ENCODE results near the gene RPL38. TPM values are rescaled to one million over a fixed set of nuclear protein-coding genes. Genes with fewer than 3 reads are reported as not detected.

RPL38 gene
- total and polyA plus RNA-seq, 2 experiments from 2014 or later, result 286 to 5,312 TPM

DNA sequence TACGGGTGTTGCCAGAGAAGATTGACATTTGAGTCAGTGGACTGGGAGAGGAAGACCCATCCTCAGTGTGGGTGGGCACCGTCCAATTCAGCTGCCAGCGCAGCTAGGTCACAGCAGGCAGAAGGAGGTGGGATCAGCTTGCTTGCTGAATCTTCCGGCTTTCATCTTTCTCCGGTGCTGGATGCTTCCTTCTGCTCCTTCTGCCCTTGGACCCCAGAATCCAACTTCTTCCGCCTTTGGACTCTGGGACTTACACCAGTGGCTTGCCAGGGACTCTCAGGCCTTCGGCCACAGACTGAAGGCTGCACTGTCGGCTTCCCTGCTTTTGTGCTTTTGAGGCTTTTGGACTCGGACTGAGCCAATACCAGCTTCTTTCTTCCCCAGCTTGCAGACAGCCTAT, 46.1 kb upstream of the RPL38 start:
- H2AFZ ChIP-seq, result no peak overlapping the region
- DNase-seq (ENCODE audit: low spot score), result no peak
- no peaks in the 10 kb centered on the region for H3K36me3 Mint-ChIP-seq (ENCODE audit: low read depth)

More for the DNA sequence above, 46.1 kb upstream of the RPL38 start:
- Histone ChIP-seq H3F3A (replicated peaks; ENCODE audit: low read depth) (no peaks in the 10 kb centered on the region), H3K36me3 (ENCODE audit: insufficient read depth) (no peaks in the 10 kb centered on the region), H3K79me2 (replicated peaks; ENCODE audit: insufficient read depth) (no peaks in the 10 kb centered on the region), H3K4me1 (ENCODE audit: insufficient read depth) (no peaks in the 10 kb centered on the region), H3K27me3 (ENCODE audit: insufficient read depth) (no peaks in the 10 kb centered on the region), H3K4me3 (no peak overlapping the region), H4K20me1 (replicated peaks; ENCODE audit: insufficient read depth) (no peaks in the 10 kb centered on the region), H3K27ac (ENCODE audit: low read depth) (no peak overlapping the region), H3K4me2 (no peak overlapping the region), H3K9me2 (ENCODE audit: insufficient read depth) (no peaks in the 10 kb centered on the region; the same call in 1 of the 2 replicates)
- TF ChIP-seq, protein P1, sequence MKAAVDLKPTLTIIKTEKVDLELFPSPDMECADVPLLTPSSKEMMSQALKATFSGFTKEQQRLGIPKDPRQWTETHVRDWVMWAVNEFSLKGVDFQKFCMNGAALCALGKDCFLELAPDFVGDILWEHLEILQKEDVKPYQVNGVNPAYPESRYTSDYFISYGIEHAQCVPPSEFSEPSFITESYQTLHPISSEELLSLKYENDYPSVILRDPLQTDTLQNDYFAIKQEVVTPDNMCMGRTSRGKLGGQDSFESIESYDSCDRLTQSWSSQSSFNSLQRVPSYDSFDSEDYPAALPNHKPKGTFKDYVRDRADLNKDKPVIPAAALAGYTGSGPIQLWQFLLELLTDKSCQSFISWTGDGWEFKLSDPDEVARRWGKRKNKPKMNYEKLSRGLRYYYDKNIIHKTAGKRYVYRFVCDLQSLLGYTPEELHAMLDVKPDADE (IDR thresholded peaks at IDR 0.05), result no peak
- TF ChIP-seq CREB1 (CRISPR knock-in tag; IDR thresholded peaks at IDR 0.05; ENCODE audit: low read depth), result no peak
- no peak for TF ChIP-seq STAT1 (IDR thresholded peaks at IDR 0.05; ENCODE audit: unreplicated experiment)
- no peak for TF ChIP-seq NANOG (IDR thresholded peaks at IDR 0.05; ENCODE audit: borderline replicate concordance)
- TF ChIP-seq JUNB (IDR thresholded peaks at IDR 0.05; ENCODE audit: unreplicated experiment), result no peak
- TF ChIP-seq, protein P2, sequence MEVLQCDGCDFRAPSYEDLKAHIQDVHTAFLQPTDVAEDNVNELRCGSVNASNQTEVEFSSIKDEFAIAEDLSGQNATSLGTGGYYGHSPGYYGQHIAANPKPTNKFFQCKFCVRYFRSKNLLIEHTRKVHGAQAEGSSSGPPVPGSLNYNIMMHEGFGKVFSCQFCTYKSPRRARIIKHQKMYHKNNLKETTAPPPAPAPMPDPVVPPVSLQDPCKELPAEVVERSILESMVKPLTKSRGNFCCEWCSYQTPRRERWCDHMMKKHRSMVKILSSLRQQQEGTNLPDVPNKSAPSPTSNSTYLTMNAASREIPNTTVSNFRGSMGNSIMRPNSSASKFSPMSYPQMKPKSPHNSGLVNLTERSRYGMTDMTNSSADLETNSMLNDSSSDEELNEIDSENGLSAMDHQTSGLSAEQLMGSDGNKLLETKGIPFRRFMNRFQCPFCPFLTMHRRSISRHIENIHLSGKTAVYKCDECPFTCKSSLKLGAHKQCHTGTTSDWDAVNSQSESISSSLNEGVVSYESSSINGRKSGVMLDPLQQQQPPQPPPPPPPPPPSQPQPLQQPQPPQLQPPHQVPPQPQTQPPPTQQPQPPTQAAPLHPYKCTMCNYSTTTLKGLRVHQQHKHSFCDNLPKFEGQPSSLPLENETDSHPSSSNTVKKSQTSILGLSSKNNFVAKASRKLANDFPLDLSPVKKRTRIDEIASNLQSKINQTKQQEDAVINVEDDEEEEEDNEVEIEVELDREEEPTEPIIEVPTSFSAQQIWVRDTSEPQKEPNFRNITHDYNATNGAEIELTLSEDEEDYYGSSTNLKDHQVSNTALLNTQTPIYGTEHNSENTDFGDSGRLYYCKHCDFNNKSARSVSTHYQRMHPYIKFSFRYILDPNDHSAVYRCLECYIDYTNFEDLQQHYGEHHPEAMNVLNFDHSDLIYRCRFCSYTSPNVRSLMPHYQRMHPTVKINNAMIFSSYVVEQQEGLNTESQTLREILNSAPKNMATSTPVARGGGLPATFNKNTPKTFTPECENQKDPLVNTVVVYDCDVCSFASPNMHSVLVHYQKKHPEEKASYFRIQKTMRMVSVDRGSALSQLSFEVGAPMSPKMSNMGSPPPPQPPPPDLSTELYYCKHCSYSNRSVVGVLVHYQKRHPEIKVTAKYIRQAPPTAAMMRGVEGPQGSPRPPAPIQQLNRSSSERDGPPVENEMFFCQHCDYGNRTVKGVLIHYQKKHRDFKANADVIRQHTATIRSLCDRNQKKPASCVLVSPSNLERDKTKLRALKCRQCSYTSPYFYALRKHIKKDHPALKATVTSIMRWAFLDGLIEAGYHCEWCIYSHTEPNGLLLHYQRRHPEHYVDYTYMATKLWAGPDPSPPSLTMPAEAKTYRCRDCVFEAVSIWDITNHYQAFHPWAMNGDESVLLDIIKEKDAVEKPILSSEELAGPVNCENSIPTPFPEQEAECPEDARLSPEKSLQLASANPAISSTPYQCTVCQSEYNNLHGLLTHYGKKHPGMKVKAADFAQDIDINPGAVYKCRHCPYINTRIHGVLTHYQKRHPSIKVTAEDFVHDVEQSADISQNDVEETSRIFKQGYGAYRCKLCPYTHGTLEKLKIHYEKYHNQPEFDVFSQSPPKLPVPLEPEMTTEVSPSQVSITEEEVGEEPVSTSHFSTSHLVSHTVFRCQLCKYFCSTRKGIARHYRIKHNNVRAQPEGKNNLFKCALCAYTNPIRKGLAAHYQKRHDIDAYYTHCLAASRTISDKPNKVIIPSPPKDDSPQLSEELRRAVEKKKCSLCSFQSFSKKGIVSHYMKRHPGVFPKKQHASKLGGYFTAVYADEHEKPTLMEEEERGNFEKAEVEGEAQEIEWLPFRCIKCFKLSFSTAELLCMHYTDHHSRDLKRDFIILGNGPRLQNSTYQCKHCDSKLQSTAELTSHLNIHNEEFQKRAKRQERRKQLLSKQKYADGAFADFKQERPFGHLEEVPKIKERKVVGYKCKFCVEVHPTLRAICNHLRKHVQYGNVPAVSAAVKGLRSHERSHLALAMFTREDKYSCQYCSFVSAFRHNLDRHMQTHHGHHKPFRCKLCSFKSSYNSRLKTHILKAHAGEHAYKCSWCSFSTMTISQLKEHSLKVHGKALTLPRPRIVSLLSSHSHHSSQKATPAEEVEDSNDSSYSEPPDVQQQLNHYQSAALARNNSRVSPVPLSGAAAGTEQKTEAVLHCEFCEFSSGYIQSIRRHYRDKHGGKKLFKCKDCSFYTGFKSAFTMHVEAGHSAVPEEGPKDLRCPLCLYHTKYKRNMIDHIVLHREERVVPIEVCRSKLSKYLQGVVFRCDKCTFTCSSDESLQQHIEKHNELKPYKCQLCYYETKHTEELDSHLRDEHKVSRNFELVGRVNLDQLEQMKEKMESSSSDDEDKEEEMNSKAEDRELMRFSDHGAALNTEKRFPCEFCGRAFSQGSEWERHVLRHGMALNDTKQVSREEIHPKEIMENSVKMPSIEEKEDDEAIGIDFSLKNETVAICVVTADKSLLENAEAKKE (CRISPR knock-in tag; IDR thresholded peaks at IDR 0.05), result no peak
- TF ChIP-seq, protein P3, sequence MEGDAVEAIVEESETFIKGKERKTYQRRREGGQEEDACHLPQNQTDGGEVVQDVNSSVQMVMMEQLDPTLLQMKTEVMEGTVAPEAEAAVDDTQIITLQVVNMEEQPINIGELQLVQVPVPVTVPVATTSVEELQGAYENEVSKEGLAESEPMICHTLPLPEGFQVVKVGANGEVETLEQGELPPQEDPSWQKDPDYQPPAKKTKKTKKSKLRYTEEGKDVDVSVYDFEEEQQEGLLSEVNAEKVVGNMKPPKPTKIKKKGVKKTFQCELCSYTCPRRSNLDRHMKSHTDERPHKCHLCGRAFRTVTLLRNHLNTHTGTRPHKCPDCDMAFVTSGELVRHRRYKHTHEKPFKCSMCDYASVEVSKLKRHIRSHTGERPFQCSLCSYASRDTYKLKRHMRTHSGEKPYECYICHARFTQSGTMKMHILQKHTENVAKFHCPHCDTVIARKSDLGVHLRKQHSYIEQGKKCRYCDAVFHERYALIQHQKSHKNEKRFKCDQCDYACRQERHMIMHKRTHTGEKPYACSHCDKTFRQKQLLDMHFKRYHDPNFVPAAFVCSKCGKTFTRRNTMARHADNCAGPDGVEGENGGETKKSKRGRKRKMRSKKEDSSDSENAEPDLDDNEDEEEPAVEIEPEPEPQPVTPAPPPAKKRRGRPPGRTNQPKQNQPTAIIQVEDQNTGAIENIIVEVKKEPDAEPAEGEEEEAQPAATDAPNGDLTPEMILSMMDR (conservative IDR thresholded peaks at IDR 0.05; ENCODE audit: low read depth in 2 of 2), result no peak
- TF ChIP-seq POLR2AphosphoS5 (IDR thresholded peaks at IDR 0.05; ENCODE audit: low read depth), result no peak
- TF ChIP-seq ZNF331 (CRISPR knock-in tag; IDR thresholded peaks at IDR 0.05; ENCODE audit: low read depth), result no peak
- no peak for TF ChIP-seq EZH2phosphoT487 (IDR thresholded peaks at IDR 0.05; ENCODE audit: unreplicated experiment)
- TF ChIP-seq, protein P4, sequence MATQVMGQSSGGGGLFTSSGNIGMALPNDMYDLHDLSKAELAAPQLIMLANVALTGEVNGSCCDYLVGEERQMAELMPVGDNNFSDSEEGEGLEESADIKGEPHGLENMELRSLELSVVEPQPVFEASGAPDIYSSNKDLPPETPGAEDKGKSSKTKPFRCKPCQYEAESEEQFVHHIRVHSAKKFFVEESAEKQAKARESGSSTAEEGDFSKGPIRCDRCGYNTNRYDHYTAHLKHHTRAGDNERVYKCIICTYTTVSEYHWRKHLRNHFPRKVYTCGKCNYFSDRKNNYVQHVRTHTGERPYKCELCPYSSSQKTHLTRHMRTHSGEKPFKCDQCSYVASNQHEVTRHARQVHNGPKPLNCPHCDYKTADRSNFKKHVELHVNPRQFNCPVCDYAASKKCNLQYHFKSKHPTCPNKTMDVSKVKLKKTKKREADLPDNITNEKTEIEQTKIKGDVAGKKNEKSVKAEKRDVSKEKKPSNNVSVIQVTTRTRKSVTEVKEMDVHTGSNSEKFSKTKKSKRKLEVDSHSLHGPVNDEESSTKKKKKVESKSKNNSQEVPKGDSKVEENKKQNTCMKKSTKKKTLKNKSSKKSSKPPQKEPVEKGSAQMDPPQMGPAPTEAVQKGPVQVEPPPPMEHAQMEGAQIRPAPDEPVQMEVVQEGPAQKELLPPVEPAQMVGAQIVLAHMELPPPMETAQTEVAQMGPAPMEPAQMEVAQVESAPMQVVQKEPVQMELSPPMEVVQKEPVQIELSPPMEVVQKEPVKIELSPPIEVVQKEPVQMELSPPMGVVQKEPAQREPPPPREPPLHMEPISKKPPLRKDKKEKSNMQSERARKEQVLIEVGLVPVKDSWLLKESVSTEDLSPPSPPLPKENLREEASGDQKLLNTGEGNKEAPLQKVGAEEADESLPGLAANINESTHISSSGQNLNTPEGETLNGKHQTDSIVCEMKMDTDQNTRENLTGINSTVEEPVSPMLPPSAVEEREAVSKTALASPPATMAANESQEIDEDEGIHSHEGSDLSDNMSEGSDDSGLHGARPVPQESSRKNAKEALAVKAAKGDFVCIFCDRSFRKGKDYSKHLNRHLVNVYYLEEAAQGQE (IDR thresholded peaks at IDR 0.05; ENCODE audit: unreplicated experiment), result no peak
- TF ChIP-seq ZNF114 (CRISPR knock-in tag; IDR thresholded peaks at IDR 0.05), result no peak
- peaks cover 5% of the 10 kb centered on the region; the same call in 1 of the 3 replicates for H3K9me3 Mint-ChIP-seq
- no peak overlapping the region for H3K27ac Mint-ChIP-seq
- H3K4me3 Mint-ChIP-seq, result no peak overlapping the region
- H3K27me3 Mint-ChIP-seq (ENCODE audit: insufficient read depth, low read depth, poor library complexity), result peaks cover 7% of the 10 kb centered on the region
- ATAC-seq, result no peak
- H3K4me1 Mint-ChIP-seq, result peaks cover 4% of the 10 kb centered on the region; the same call in 2 of the 3 replicates

Data from GM23338 (cell line).